GM12801 (cell line): ENCODE results near the gene RSF1.

Experiments
- CTCF ChIP-seq: IDR thresholded peaks from one replicate; pipeline ENCODE4 v1.5.1; 2011; ENCODE audit warnings: control low read depth; ENCODE audit not compliant: insufficient read length; ENCODE audit errors: extremely low read depth

The RSF1 gene

GRCh38 chr11:77654770-77655434 lies 165.6 kb downstream of the RSF1 start:
- TF ChIP-seq CTCF = no peak

- no peak for TF ChIP-seq CTCF
Measured at GRCh38 chr11:77650123-77650522, 170.4 kb downstream of the RSF1 start.

- no peak for TF ChIP-seq CTCF
Measured at GRCh38 chr11:77647654-77648305, 172.7 kb downstream of the RSF1 start.

- no peak for TF ChIP-seq CTCF
Measured at GRCh38 chr11:77644887-77645286, 175.6 kb downstream of the RSF1 start.

GRCh38 chr11:77642228-77642627 lies 178.3 kb downstream of the RSF1 start:
- no peak for TF ChIP-seq CTCF

- no peak for TF ChIP-seq CTCF
Measured at GRCh38 chr11:77637345-77638165, 183.0 kb downstream of the RSF1 start, which contains the start of gene CLNS1A. Gene CLNS1A (minus strand): TSS chr11:77637794. CDS start chr11:77637714, 80 bp downstream.

GRCh38 chr11:77636731-77637344 lies 183.7 kb downstream of the RSF1 start:
- TF ChIP-seq CTCF = no peak
